ENCODE data around the gene ORM1. TPM values are rescaled to one million over a fixed set of nuclear protein-coding genes. Genes with fewer than 3 reads are reported as not detected.

ORM1 gene
- total and polyA plus RNA-seq, 2 donors (not counting 3 experiments of a cell fraction or from before 2014, with no cell fraction given), result not detected

DNA sequence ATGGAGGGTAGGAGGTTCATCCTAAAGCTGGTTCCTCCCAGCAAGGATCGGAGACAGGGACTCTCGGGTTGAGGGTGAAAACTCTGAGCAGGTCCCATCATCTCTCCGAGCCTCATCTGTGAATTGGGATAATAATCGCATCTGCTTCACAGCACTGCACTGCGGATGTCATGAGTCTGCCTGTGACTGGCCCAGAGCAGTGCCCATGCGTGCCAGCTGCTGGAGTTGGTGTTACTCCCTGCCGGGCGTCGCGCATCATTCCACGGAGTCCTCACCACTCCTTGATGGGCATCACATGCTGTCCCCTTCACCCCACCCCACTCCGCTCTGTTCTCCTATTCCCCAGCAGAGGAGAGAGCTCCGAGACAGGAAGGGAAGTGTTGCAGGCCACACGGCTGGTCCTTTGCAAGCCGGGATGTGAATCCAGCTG is 35.1 kb upstream of the ORM1 start:
- H3K9me3 ChIP-seq (replicated peaks; ENCODE audit: control insufficient read depth, insufficient read depth, low read length), result no peaks in the 10 kb centered on the region
- H2AFZ ChIP-seq (ENCODE audit: low read depth, low read length), result no peak overlapping the region
- TF ChIP-seq, protein P1, sequence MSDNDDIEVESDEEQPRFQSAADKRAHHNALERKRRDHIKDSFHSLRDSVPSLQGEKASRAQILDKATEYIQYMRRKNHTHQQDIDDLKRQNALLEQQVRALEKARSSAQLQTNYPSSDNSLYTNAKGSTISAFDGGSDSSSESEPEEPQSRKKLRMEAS (IDR thresholded peaks at IDR 0.05; ENCODE audit: insufficient read depth, insufficient read length), result no peak
- no peak for TF ChIP-seq FOS (IDR thresholded peaks at IDR 0.05; ENCODE audit: borderline replicate concordance, insufficient read depth, low read length)
- TF ChIP-seq POLR2A (IDR thresholded peaks at IDR 0.05; ENCODE audit: low read depth, low read length), result no peak
- no peak for TF ChIP-seq POLR2AphosphoS5 (IDR thresholded peaks at IDR 0.05; ENCODE audit: insufficient read depth, low read depth, low read length)
- TF ChIP-seq EZH2 (IDR thresholded peaks at IDR 0.05; ENCODE audit: borderline replicate concordance, low read depth, low read length, severe bottlenecking), result no peak
- no peak for TF ChIP-seq GATA2 (IDR thresholded peaks at IDR 0.05; ENCODE audit: insufficient read depth, insufficient read length, low read depth, low read length)
- TF ChIP-seq MYC (IDR thresholded peaks at IDR 0.05; ENCODE audit: low read depth, low read length), result no peak
- no peak for TF ChIP-seq CTCF (IDR thresholded peaks at IDR 0.05; ENCODE audit: extremely low read depth in 1 of 2, insufficient read depth in 1 of 2, low read depth in 1 of 2, low read length in 2 of 2)
- no peak overlapping the region for H3K9ac ChIP-seq (replicated peaks; ENCODE audit: extremely low read depth, insufficient read depth, low read length)
- no peak overlapping the region for H3K27ac ChIP-seq (ENCODE audit: insufficient read depth, low read depth, low read length)
- no peak overlapping the region for H3K4me3 ChIP-seq (replicated peaks in 1 of 3; ENCODE audit: insufficient read depth in 1 of 3, low read depth in 1 of 3, low read length in 3 of 3)
- H3K36me3 ChIP-seq (ENCODE audit: control insufficient read depth in 2 of 2, extremely low read depth in 1 of 2, insufficient read depth in 2 of 2, low read length in 2 of 2), result peaks cover under 1 to 6% of the 10 kb centered on the region in 2 experiments
- H3K79me2 ChIP-seq (ENCODE audit: control insufficient read depth, insufficient read depth, low read length), result no peaks in the 10 kb centered on the region
- DNase-seq (ENCODE audit: low read depth, low spot score) (no peak), FAIRE-seq (no peak)
- ChIA-PET CTCF (interaction anchor here (1.2 to 5.3 kb wide), 5 partner anchors 49 to 206 kb away, joined by 3 to 277 read pairs (median 8); partner anchors contain the start of gene COL27A1), POLR2A (no interaction called here)
- no peak overlapping the region for H3K4me2 ChIP-seq (ENCODE audit: insufficient read depth, low read length)
- H3K4me1 ChIP-seq (ENCODE audit: control insufficient read depth, extremely low read depth, insufficient read depth, low read length), result no peaks in the 10 kb centered on the region
- no peaks in the 10 kb centered on the region for H4K20me1 ChIP-seq (replicated peaks; ENCODE audit: control insufficient read depth, extremely low read depth, insufficient read depth, low read length)
- H3K9me1 ChIP-seq (replicated peaks; ENCODE audit: control insufficient read depth, extremely low read depth, insufficient read depth, low read length), result no peaks in the 10 kb centered on the region
- dilution Hi-C loops (cut with MboI; ENCODE audit: extremely low pct_ligation_motif_present, low sequenced_read_pairs) (loop anchor here (25.0 kb wide), 1 partner anchor 200 kb away; the partner anchor contains the start of genes AMBP and KIF12), intact Hi-C loops (cut with micrococcal nuclease) (loop anchor here (5.0 kb wide), 2 partner anchors 50 to 65 kb away; no protein-coding TSS in a partner anchor)
- BruUV-seq (replicated peaks), result no TSS peak
- H3K27me3 ChIP-seq (ENCODE audit: control insufficient read depth in 2 of 2, insufficient read depth in 2 of 2, low read length in 2 of 2), result no peaks in the 10 kb centered on the region
